Loucy (cell line): ENCODE results near the gene ERFL.

Experiments
- CTCF ChIP-seq: fragments of 200-600 bp; sonication (generic); conservative IDR thresholded peaks from 2 replicates; pipeline ENCODE4 v1.5.1; 2014; ENCODE audit warnings: mild to moderate bottlenecking, antibody characterized with exemption, low read length
- EZH2phosphoT487 ChIP-seq: fragments of 200-600 bp; IDR thresholded peaks from 2 replicates; pipeline ENCODE4 v1.6.1; 2018; ENCODE audit warnings: antibody characterized with exemption, mild to moderate bottlenecking, moderate library complexity, borderline replicate concordance

- TF ChIP-seq CTCF (no peak), EZH2phosphoT487 (no peak)
Observed at GRCh38 chr19:41932720-41933332, 4.6 kb upstream of the ERFL start.
